Fibroblast of lung (primary cell): ENCODE measurements around the gene DUSP23. TPM values are rescaled to one million over a fixed set of nuclear protein-coding genes. Genes with fewer than 3 reads are reported as not detected.

ENCODE experiments used
- DNase-seq, 2 donors: peaks; one replicate each; pipeline versions ENCODE4 v3.0.0 to v3.0.0-alpha.2; 2010; ENCODE audit warnings: low read depth in 2 of 2
- H2AFZ ChIP-seq: 2 replicates; pipeline ENCODE4 v1.5.1; 2012; ENCODE audit warnings: low read length, control low read depth, inconsistent platforms
- H3K27ac ChIP-seq: 2 replicates; pipeline ENCODE4 v1.5.1; 2011; ENCODE audit warnings: low read length, control low read depth; ENCODE audit not compliant: insufficient read depth
- H3K27me3 ChIP-seq: 2 replicates; pipeline ENCODE4 v1.5.1; 2011; ENCODE audit warnings: mild to moderate bottlenecking, low read length; ENCODE audit not compliant: control insufficient read depth, insufficient read depth
- H3K36me3 ChIP-seq: 2 replicates; pipeline ENCODE4 v1.5.1; 2011; ENCODE audit warnings: low read length; ENCODE audit not compliant: control insufficient read depth, insufficient read depth
- H3K4me1 ChIP-seq: 2 replicates; pipeline ENCODE4 v1.5.1; 2011; ENCODE audit warnings: low read length; ENCODE audit not compliant: control insufficient read depth, insufficient read depth; ENCODE audit errors: extremely low read depth
- H3K4me2 ChIP-seq: 2 replicates; pipeline ENCODE4 v1.5.1; 2011; ENCODE audit warnings: low read length, control low read depth; ENCODE audit not compliant: insufficient read depth; ENCODE audit errors: extremely low read depth
- H3K4me3 ChIP-seq, 4 experiments: fragments of 200-600 bp in 1 of 4; sonication (generic) in 1 of 4; replicated peaks in 1 of 4; 2 replicates each; pipeline ENCODE4 v1.5.1; 2011 to 2016; ENCODE audit warnings: low read length in 4 of 4, low read depth in 3 of 4, mild to moderate bottlenecking in 3 of 4, control low read depth in 2 of 4, inconsistent platforms in 1 of 4, mixed read lengths in 1 of 4; ENCODE audit not compliant: insufficient read depth in 1 of 4; ENCODE audit errors: control extremely low read depth in 1 of 4
- H3K79me2 ChIP-seq: 2 replicates; pipeline ENCODE4 v1.5.1; 2012; ENCODE audit warnings: mild to moderate bottlenecking, low read length, inconsistent platforms; ENCODE audit not compliant: control insufficient read depth, insufficient read depth
- H3K9ac ChIP-seq: 2 replicates; pipeline ENCODE4 v1.5.1; 2011; ENCODE audit warnings: mild to moderate bottlenecking, low read length, control low read depth; ENCODE audit not compliant: insufficient read depth
- H3K9me3 ChIP-seq: 2 replicates; pipeline ENCODE4 v1.5.1; 2012; ENCODE audit warnings: low read depth, low read length; ENCODE audit not compliant: control insufficient read depth, insufficient read depth
- H4K20me1 ChIP-seq: 2 replicates; pipeline ENCODE4 v1.5.1; 2011; ENCODE audit warnings: low read length; ENCODE audit not compliant: control insufficient read depth, insufficient read depth; ENCODE audit errors: extremely low read depth
- CTCF ChIP-seq, 2 donors: IDR thresholded peaks in 1 of 2; conservative IDR thresholded peaks in 1 of 2; 1 replicate in 1 of 2; 2 replicates in 1 of 2; pipeline ENCODE4 v1.5.1; 2011 to 2012; ENCODE audit warnings: low read length in 2 of 2, control low read depth in 1 of 2, inconsistent platforms in 1 of 2, low read depth in 1 of 2, mild to moderate bottlenecking in 1 of 2
- EZH2 ChIP-seq: IDR thresholded peaks from 2 replicates; pipeline ENCODE4 v1.5.1; 2012; ENCODE audit warnings: low read length, control low read depth, mild to moderate bottlenecking; ENCODE audit errors: missing control alignments
- polyA minus RNA-seq: library from RNA; depleted of rRNA, polyadenylated mRNA; stranded (reverse); fragments of >200 nt; gene quantifications from 2 replicates; pipeline ENCODE4 v1.2.3, GENCODE V29; 2011; ENCODE audit warnings: low replicate concordance
- polyA plus RNA-seq, 2 donors: library from polyadenylated mRNA; depleted of rRNA in 1 of 2; stranded (reverse) in 1 of 2; unstranded in 1 of 2; fragments of >200 nt; gene quantifications; 2 replicates each; pipeline ENCODE4 v1.2.1, GENCODE V29; 2011 to 2012; ENCODE audit warnings: missing spikeins in 1 of 2
- total RNA-seq: library from RNA; depleted of rRNA; stranded (reverse); fragments of >200 nt; gene quantifications from 2 replicates; pipeline ENCODE4 v1.2.1, GENCODE V29; 2014

The DUSP23 gene
- total RNA-seq (11.6 and 21.6 TPM in 2 replicates), polyA plus RNA-seq (4.7 and 7.5 TPM in 2 replicates), polyA minus RNA-seq (1.7 and 3.9 TPM in 2 replicates)
- 11.0 and 18.2 TPM in 2 replicates for polyA plus RNA-seq (2012)

DNA sequence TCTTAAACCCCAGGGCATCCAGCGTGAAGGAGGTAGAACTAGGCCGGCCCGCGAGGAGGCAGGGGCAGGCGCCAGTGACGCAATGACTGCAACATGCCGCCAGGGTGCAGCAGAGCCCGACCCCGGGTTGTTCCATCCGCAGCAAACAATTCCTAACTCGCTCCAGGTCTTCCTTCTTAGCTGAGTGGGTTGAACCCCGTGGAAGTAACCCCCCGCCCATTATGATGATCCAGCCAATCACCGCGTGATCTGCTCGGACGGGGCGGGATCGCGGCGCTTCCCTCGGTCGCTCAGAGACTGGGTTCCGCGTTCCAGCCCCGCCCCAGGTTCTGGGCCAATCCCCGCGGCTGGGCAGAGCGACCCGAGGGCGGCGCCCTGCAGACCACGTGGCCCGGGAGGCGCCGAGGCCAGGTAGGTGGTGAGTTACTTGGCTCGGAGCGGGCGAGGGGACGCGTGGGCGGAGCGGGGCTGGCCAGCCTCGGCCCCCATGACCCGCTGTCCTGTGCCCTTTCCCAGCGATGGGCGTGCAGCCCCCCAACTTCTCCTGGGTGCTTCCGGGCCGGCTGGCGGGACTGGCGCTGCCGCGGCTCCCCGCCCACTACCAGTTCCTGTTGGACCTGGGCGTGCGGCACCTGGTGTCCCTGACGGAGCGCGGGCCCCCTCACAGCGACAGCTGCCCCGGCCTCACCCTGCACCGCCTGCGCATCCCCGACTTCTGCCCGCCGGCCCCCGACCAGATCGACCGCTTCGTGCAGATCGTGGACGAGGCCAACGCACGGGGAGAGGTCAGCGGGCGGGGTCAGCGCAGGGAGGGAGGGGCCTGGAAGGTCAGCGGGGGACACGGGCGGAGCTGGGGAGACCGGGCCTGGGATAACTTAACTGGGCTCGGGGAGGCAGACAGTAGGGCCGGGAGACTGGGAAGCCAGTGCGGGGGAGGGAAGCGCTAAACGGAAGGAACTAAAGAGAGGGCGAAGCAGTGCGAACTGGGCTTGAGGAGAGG, at the start of gene DUSP23:
Gene DUSP23 (plus strand): TSS at position 380 of the 1,000 bp plus-strand sequence. CDS start 139 bp downstream, at position 519.
- no peaks in the 10 kb centered on the region for H3K27me3 ChIP-seq
- peak within 1 kb of the TSS; percentile 43 for H3K9ac ChIP-seq
- no peak within 1 kb of the TSS for H3K27ac ChIP-seq
- peak within 1 kb of the TSS; percentile 56 to 83 (median 62) for H3K4me3 ChIP-seq
- H3K36me3 ChIP-seq = no peaks in the 10 kb centered on the region
- H3K4me2 ChIP-seq = peak within 1 kb of the TSS; percentile 80
- H4K20me1 ChIP-seq = no peaks in the 10 kb centered on the region
- H3K79me2 ChIP-seq = no peaks in the 10 kb centered on the region
- peak; percentile 97 for DNase-seq
- H3K4me1 ChIP-seq = no peaks in the 10 kb centered on the region
- no peak for TF ChIP-seq EZH2
- TF ChIP-seq CTCF (conservative IDR thresholded peaks at IDR 0.05 in 1 of 2, IDR thresholded peaks at IDR 0.05 in 1 of 2; ENCODE audit: low read depth in 1 of 2, low read length in 2 of 2) = peak; percentile 85 to 93
- H3K9me3 ChIP-seq = no peaks in the 10 kb centered on the region
- H2AFZ ChIP-seq = peak within 1 kb of the TSS; percentile 90

DNA sequence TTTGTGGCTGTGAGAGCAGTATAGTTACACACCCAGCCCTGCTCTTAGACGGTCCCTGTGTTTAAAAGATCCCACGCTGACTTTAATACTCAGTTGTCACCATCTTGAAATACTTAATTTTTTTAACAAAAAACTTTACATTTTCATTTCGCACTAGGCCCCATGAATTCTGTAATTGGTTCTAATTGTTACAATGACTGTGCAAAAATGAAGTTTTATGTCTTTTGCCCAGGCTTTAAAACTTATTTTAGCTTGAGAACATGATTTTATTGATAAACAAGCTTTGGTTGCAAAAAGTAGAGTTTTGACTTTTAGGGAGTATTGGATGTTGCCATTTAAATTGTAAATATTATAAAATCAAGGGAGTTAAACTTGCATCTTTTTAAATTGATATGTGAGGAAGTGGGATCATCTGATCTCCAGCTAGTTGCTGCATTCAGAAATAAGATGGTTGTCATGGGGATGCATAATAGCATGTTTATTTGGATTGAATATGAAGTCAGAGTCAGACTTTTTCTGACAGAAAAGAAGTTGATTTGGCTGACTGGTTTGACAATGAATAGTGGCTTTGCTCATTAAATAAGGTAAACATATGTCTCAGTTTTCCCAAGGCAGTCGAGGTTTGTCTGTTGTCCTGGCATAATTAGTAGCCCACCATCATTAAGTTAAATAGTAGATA, 43.4 kb upstream of the DUSP23 start:
- H3K9ac ChIP-seq = no peak overlapping the region
- H3K27me3 ChIP-seq = no peaks in the 10 kb centered on the region
- H2AFZ ChIP-seq = no peak overlapping the region
- H3K36me3 ChIP-seq = no peaks in the 10 kb centered on the region
- H3K9me3 ChIP-seq = no peaks in the 10 kb centered on the region
- H3K27ac ChIP-seq = no peak overlapping the region
- H3K4me2 ChIP-seq = no peak overlapping the region
- H3K4me1 ChIP-seq = no peaks in the 10 kb centered on the region
- no peak for DNase-seq
- no peaks in the 10 kb centered on the region for H4K20me1 ChIP-seq
- no peaks in the 10 kb centered on the region for H3K79me2 ChIP-seq
- TF ChIP-seq CTCF (conservative IDR thresholded peaks at IDR 0.05 in 1 of 2, IDR thresholded peaks at IDR 0.05 in 1 of 2; ENCODE audit: low read depth in 1 of 2, low read length in 2 of 2) = no peak
- TF ChIP-seq EZH2 = no peak
- H3K4me3 ChIP-seq = no peak overlapping the region
